ELR (cell line): Measurements from ENCODE around the gene CDS2.
"Not testable (repeated sequence)": the region's sequence is repeated elsewhere in the genome, so short reads cannot be mapped to it uniquely, and the experiment has no call there.

ENCODE experiments used
- DNase-seq: peaks from one replicate; pipeline ENCODE4 v3.0.0-alpha.2; 2015; ENCODE audit warnings: low read depth

The CDS2 gene

DNA sequence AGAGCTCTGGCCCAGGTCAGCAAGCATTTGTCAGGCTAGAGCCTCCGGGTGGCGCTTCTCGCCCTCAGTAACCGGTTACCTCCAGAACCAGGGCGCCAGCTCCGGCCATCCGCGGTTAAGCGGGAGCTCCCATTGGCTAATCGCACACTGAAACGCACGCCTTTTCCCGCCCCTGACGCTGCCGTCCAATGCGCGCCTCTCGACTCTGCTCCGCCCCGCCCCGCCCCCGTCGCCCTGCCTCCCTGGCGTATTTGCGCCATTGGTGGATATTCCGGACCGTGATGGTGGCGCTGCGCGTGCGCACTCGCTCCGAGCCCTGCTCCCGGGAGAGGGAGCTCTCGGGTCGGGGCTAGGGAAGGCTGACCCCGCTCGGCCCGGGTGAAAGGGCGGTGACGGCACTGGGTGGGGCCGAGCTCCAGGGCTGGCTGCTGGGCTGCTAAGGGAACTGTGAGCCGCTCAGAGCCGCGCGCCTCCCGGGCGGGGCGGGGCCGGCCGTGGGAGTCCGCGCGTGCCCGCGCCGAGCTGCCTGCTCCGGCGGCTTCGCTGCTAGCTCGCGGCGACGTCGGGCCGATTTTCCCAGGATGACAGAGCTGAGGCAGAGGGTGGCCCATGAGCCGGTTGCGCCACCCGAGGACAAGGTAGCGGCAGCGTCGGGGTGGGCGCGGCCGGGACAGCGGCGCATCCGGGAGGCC is at the start of gene CDS2:
CDS2 (plus strand) TSS at position 497 of the 692 bp plus-strand sequence; CDS start at position 582, 85 bp downstream.
- DNase-seq = peak; percentile 99

DNA sequence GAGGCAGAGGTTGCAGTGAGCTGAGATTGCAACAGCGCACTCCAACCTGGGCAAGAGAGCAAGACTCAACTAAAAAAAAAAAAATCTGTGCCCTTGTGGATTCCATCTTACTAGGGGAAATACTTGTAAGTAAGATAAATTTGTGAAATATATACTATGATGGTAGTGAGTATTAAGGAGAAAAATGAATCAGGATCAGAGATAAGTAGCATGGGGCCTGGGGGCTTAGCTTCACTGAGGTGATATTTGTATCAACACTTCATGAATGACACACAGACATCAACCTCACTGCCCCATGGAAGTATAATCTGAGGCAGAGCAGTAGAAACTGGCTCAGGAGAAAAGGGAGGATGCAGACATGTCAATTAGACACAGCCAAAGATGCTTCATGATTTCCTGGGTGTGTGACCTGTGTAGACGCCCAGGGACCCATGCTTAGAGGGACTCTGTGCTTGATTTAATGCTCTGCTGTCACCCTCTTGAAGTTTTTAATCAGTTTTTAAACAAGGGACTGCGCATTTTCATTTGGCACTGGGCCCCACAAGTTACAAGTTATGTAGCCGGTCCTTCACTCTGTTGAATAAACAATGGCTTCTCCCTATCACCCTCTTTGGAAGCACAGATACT is 48.9 kb upstream of the CDS2 start:
- DNase-seq = no peak

DNA sequence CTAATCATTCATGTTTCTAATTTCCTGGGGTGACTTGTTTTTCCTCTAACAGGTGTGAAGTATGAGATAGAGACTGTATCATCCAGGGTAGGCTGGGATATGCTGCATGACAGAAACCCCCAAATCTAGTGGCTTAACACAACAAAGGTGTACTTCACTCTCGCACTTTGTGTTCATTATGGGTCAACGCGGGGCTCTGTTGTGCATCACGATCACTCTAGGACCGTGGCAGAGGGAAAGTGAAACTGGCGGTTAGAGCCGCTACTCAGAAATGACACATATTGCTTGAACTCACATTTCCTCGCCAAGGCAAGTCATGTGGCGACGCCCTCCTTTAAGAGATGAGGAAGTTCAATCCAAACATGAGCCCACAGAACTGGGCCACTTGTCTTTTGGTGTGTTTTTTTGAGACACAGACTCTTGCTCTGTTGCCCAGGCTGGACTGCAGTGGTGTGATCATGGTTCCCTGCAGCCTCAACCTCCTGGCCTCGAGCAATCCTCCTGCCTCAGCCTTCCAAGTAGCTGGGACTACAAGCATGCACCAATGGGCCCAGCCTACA is 48.3 kb upstream of the CDS2 start:
- peak; percentile 36 for DNase-seq

GRCh38 chr20:5080384-5080877 is 46.4 kb upstream of the CDS2 start:
- no peak for DNase-seq

GRCh38 chr20:5085380-5085779 is 41.4 kb upstream of the CDS2 start:
- no peak for DNase-seq

DNA sequence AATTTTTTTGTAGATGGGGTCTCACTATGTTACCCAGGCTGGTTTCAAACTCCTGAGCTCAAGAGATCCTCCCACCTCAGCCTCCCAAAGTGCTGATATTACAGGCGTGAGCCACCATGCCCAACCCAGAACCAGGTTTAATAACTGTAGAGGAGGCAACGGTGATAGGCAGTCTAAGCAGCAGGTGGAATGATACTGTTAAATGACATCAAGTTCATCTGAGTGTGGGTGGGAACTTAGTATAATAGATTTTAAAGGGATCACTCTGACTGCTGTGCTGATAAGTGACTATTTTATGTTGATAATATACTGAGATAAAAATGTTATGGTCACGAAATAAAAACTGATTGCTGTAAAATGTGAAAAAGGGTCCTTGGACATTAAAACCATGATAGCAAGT is 38.1 kb upstream of the CDS2 start:
- DNase-seq = no peak

DNA sequence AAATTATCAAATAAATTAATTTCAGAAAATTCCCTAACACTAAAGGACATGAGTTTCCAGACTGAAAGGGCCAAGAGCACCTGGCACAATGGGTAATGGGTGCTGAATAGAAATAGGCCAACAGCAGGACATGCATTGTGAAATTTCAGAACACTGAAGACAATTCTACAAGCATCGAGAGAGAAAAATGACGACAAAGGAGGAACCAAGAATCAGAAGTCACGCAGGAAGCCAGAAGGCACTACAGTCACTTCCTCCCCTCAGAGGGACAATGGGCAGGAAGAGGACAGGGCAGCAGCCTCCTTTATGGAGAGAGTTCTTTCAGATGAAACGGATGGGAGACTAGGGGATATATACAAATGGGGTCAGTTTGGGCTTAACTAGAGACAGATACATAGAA is 36.6 kb upstream of the CDS2 start:
- no peak for DNase-seq

GRCh38 chr20:5091902-5092301 is 34.9 kb upstream of the CDS2 start:
- no peak for DNase-seq

GRCh38 chr20:5092765-5093339 is 34.0 kb upstream of the CDS2 start:
- DNase-seq = no peak

DNA sequence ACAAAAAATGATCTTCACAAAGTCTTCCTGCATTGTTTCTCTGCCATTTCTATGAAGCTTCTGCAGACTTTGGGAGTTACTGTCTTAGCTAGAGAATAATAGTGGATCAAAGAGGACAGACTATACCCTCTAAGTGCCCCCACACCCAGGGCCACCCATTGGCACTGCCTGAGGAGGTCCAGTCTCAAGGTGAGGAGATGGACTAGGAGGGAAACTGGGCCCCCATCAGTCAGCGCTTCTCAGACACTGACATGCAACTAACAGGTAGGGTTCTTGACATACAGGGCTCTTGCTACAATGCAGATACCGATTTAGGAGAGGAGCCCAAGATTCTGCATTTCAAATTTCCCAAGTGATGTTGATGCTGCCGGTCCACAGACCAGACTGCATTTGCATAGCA is 31.4 kb upstream of the CDS2 start:
- no peak for DNase-seq

DNA sequence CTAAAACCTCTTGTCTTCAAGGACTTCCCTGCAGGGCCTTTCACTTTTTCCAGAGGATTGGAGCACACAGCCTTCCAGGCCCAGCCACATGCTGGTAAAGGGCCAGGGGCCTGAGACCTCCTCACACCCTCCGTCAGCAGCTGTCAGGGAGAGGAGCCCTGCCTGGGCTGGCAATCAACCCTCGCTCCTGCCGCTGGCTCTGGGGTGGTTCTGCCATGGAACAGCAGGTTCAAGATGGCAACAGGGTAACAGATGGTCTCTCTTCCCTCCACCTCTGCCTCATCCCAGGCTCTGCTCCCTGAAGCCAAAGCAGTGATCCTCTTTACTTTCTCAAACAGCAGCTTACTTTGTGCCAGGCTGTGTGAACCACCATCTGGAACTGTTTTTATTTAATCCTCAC is 30.9 kb upstream of the CDS2 start:
- no peak for DNase-seq

GRCh38 chr20:5096463-5096862 is 30.3 kb upstream of the CDS2 start:
- no peak for DNase-seq

DNA sequence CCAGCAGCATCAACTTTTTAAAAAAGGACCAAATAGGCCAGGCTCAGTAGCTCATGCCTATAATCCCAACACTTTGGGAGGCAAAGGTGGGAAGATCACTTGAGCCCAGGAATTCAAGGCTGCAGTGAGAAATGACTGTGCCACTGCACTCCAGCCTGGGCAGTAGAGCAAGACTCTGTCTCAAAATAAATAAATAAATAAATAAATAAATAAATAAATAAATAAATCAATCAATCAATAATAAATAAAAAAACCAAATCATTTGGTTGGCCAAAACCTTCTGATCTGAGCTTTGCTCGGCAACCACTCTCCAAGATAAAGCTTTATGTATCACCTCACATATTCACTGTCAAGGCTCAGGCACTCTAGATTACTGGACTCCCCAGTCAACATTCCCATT is 27.8 kb upstream of the CDS2 start:
- DNase-seq = not testable (repeated sequence)

DNA sequence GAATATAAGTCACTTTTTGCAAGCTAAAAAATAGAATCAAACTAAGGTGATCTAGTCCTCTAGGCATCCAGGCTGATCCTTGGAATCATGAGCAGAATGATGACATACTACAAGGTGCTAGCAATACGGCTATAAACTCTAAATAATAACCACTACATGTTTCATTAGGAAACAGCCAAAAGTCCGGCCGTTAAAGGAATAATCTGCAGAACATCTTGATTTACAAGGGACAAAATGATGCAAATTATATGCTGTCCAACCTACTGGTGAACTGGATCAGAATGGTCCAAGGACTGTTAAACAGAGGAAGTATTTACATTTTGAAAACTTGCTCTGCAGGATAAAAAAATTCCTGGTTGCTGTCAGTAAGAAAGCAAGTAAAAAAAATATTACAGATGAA is 26.9 kb upstream of the CDS2 start:
- DNase-seq = not testable (repeated sequence)

- DNase-seq = peak; percentile 74
Measured at GRCh38 chr20:5100684-5101347, 26.0 kb upstream of the CDS2 start.

- DNase-seq = no peak
Measured at GRCh38 chr20:5104479-5104878, 22.3 kb upstream of the CDS2 start.

DNA sequence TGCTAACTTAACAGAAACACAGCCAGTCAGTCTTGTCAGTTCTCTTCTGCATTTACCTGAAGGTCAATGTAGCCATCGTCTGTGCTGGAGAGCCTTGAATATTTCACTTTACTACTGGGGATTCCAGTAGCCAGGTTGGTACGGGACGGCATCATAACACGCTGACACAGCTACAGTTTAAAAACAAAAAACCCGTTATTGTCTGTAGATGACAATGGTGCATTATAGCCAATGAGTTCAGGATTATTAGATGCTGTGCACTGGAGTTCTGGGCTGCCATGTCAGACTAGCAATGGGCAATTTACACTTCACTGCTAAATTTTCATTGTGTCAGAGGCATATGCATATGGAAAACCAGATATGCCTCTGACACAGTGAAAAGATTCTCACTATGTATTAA is 17.5 kb upstream of the CDS2 start:
- no peak for DNase-seq

DNA sequence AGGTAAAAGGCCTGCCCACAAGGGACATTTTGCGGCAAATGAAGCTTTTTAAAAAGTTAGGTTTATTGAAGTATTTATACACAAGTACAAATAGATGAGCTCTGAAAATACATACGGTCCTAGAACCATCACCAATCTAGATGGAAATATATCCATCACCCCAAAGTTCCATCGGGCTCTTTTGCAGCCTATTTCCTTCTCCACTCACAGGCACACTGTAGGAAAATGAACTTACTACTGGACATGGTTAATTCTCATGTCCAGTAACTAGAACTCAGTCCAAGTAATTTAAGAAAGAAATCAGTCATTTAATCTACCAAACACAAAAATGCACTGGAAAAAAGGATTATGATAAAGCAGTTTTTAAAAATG is 13.2 kb upstream of the CDS2 start:
- peak; percentile 17 for DNase-seq

DNA sequence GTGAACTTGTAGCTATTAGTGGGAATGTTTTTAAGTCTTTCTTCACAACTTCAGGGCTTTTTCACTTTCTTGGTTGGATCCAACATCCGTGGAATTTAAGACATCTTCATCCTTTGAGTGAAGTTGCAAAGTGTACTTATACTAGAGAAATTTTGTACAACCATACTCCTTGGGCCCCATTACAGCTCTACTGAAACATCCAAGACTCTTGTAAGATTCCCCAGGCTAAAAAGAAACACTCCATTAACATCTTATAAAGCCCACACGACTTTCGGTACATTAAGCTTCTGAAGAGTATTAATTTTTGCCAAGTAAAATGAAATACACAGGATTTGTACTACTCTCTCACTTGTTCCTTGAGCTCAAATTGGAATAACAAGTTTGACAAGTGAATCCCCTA is 12.4 kb upstream of the CDS2 start:
- DNase-seq = no peak

GRCh38 chr20:5116875-5117274 is 9.9 kb upstream of the CDS2 start:
- DNase-seq = no peak

- peak; percentile 16 for DNase-seq
Measured at GRCh38 chr20:5118220-5119142, 8.3 kb upstream of the CDS2 start.

- DNase-seq = no peak
Measured at GRCh38 chr20:5119143-5119434, 7.7 kb upstream of the CDS2 start.
